ENCODE measurements around the gene TREH. TPM values are rescaled to one million over a fixed set of nuclear protein-coding genes. Genes with fewer than 3 reads are reported as not detected.

TREH gene
- total RNA-seq, 2 experiments from 2014 or later = not detected

DNA sequence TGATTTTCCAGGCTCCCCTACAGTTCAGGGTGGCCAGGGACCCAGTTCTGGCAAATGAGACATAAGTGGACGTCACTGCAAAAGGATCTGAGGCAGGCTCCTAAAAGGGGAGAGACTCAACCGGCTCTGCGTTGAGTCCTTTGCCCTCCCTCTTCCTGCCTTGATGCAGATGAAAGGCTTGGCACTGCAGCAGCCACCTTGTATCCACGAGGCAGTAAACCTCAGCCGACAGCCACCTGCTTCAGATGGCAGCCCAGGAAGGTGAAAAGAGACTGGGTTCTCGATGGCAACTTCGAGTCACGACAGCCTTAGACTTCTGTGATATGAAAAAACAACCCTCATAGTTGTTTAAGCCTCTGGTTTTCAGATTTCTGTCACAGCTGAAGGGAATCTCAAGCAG lies 14.7 kb upstream of the TREH start:
- ChIA-PET POLR2A (interaction anchor here (1.4 to 1.6 kb wide), 2 partner anchors 11 to 95 kb away, joined by 3 to 4 read pairs; no protein-coding TSS in a partner anchor), CTCF (ENCODE audit: unreplicated experiment) (interaction anchor here (1.5 kb wide), 1 partner anchor 95 kb away, joined by 4 read pairs; no protein-coding TSS in a partner anchor)
- Histone ChIP-seq H3K36me3 (ENCODE audit: insufficient read depth, low read length) (no peaks in the 10 kb centered on the region), H3K4me3 (ENCODE audit: low read depth, low read length, poor library complexity, severe bottlenecking) (no peak overlapping the region), H3K79me2 (ENCODE audit: insufficient read depth, low read depth, low read length) (no peaks in the 10 kb centered on the region), H3K4me2 (ENCODE audit: low read length) (no peak overlapping the region), H3K9me2 (ENCODE audit: insufficient read depth, low read length) (no peaks in the 10 kb centered on the region), H3K4me1 (ENCODE audit: insufficient read depth, low read length, poor library complexity, severe bottlenecking) (peaks cover 12% of the 10 kb centered on the region), H3K9me3 (ENCODE audit: low read length) (no peaks in the 10 kb centered on the region), H3K27ac (ENCODE audit: low read depth, low read length, poor library complexity, severe bottlenecking) (no peak overlapping the region), H2AFZ (ENCODE audit: low read length) (no peak overlapping the region), H4K20me1 (ENCODE audit: insufficient read depth, low read length) (no peaks in the 10 kb centered on the region)
- no TSS peak for BruUV-seq (replicated peaks)
- no peak for TF ChIP-seq EZH2phosphoT487 (IDR thresholded peaks at IDR 0.05; ENCODE audit: borderline replicate concordance, low read depth, low read length)
- TF ChIP-seq CTCF (conservative IDR thresholded peaks at IDR 0.05; ENCODE audit: low read length) = no peak
- intact Hi-C loops (cut with micrococcal nuclease; ENCODE audit: unreplicated experiment) = loop anchor here (5.0 kb wide), 1 partner anchor 78 kb away; no protein-coding TSS in a partner anchor
- no peak for DNase-seq (ENCODE audit: low spot score)

DNA sequence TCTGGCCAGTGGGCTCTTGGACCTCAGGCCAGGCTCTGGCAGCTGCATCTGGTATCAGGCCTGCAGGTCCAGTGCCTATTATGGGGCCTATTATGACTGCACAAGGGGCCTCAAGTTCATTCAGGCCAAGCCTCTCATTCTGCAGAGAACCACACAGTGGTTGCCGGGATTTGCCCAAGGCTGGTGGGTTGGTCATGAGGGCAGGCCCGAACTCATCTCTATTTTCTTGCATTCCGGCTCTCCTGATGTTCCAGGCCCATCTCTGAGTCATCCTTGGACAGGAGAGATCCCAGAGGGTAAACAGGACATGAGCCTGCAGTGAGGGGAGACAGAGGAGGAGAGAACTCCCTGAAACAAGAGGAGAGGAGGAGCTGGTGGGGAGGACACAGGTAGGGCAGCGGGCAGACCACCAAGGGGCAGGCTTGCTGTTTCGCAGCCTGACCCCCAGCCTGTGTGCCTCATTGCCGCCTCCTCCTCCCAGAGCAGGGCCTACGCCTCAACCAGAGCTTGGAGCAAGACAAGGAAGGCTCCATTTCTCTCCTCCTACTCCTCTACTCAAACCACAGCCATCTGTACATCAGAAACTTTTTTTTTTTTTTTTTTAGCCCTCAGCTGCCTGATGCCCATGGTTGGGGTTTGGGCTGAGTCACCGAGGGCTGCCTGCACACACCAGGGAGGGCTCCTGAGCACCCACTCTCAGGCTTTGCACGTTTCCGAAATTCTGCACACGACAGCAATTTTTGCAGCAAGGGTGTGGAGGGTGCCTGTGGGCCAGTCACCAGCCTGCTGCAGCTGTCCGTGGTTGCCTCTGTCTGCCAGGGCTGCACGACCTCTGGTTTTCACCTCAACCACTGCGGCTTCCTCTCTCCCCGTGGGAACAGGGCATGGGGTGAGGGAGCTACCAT lies 12.7 kb upstream of the TREH start:
- H3K4me3 ChIP-seq (ENCODE audit: low read depth, low read length, poor library complexity, severe bottlenecking) = no peak overlapping the region

More for the DNA sequence above, 12.7 kb upstream of the TREH start:
- no peaks in the 10 kb centered on the region for H4K20me1 ChIP-seq (ENCODE audit: insufficient read depth, low read length)
- no peak for DNase-seq (ENCODE audit: low spot score)
- POLR2A ChIA-PET = interaction anchor here (0.6 kb wide), 1 partner anchor 175 kb away, joined by 4 read pairs; no protein-coding TSS in a partner anchor
- BruUV-seq (replicated peaks) = no TSS peak
- H3K4me2 ChIP-seq (ENCODE audit: low read length) = no peak overlapping the region
- H3K79me2 ChIP-seq (ENCODE audit: insufficient read depth, low read depth, low read length) = no peaks in the 10 kb centered on the region
- CTCF ChIA-PET (ENCODE audit: unreplicated experiment) = no interaction called here
- no peak overlapping the region for H3K27ac ChIP-seq (ENCODE audit: low read depth, low read length, poor library complexity, severe bottlenecking)
- intact Hi-C loops (cut with micrococcal nuclease; ENCODE audit: unreplicated experiment) = loop anchor here (2.0 to 5.0 kb wide), 3 partner anchors 80 to 215 kb away; partner anchors contain the start of gene DDX6
- no peak overlapping the region for H2AFZ ChIP-seq (ENCODE audit: low read length)
- no peaks in the 10 kb centered on the region for H3K36me3 ChIP-seq (ENCODE audit: insufficient read depth, low read length)
- TF ChIP-seq EZH2phosphoT487 (IDR thresholded peaks at IDR 0.05; ENCODE audit: borderline replicate concordance, low read depth, low read length) (no peak), CTCF (conservative IDR thresholded peaks at IDR 0.05; ENCODE audit: low read length) (no peak)
- H3K9me3 ChIP-seq (ENCODE audit: low read length) = no peaks in the 10 kb centered on the region
- no peaks in the 10 kb centered on the region for H3K9me2 ChIP-seq (ENCODE audit: insufficient read depth, low read length)
- H3K4me1 ChIP-seq (ENCODE audit: insufficient read depth, low read length, poor library complexity, severe bottlenecking) = peaks cover 12% of the 10 kb centered on the region
